NCI-H82 (cell line): ENCODE data around the gene YIPF6.
"Not testable (repeated sequence)": the region's sequence is repeated elsewhere in the genome, so short reads cannot be mapped to it uniquely, and the experiment has no call there.

ENCODE experiments used
- DNase-seq: peaks from one replicate; lab custom pipeline; 2025; lab: John Stamatoyannopoulos, UW

Gene YIPF6

GRCh38 chrX:68506649-68507048, 7.8 kb downstream of the YIPF6 start:
- no peak for DNase-seq

- peak; percentile 20 for DNase-seq
These were observed 9.9 kb downstream of the YIPF6 start for GRCh38 chrX:68508799-68509198.

GRCh38 chrX:68511255-68511654, 12.4 kb downstream of the YIPF6 start:
- DNase-seq: peak; percentile 68

- not testable (repeated sequence) for DNase-seq
These were observed 25.8 kb downstream of the YIPF6 start for GRCh38 chrX:68524680-68525079.

- peak; percentile 7 for DNase-seq
These were observed 34.1 kb downstream of the YIPF6 start for GRCh38 chrX:68532831-68533533.

- DNase-seq: no peak
These were observed 34.8 kb downstream of the YIPF6 start for GRCh38 chrX:68533656-68534055.

GRCh38 chrX:68534691-68535090, 35.8 kb downstream of the YIPF6 start:
- DNase-seq: no peak

- no peak for DNase-seq
These were observed 37.6 kb downstream of the YIPF6 start for GRCh38 chrX:68536429-68536828.

- DNase-seq: no peak
These were observed 38.0 kb downstream of the YIPF6 start for GRCh38 chrX:68536884-68537283.

GRCh38 chrX:68550193-68550592, 51.3 kb downstream of the YIPF6 start:
- no peak for DNase-seq

- peak; percentile 3 for DNase-seq
These were observed 57.2 kb downstream of the YIPF6 start for GRCh38 chrX:68556036-68556435.

GRCh38 chrX:68557126-68557525, 58.3 kb downstream of the YIPF6 start:
- not testable (repeated sequence) for DNase-seq

- DNase-seq: not testable (repeated sequence)
These were observed 61.1 kb downstream of the YIPF6 start for GRCh38 chrX:68559905-68560304.

- DNase-seq: peak; percentile 61
These were observed 69.3 kb downstream of the YIPF6 start for GRCh38 chrX:68568136-68568535.

- DNase-seq: no peak
These were observed 71.7 kb downstream of the YIPF6 start for GRCh38 chrX:68570598-68570997.

GRCh38 chrX:68571292-68571609, 72.4 kb downstream of the YIPF6 start:
- DNase-seq: no peak

GRCh38 chrX:68571610-68572311, 72.9 kb downstream of the YIPF6 start:
- no peak for DNase-seq

GRCh38 chrX:68574240-68574639, 75.4 kb downstream of the YIPF6 start:
- no peak for DNase-seq

GRCh38 chrX:68579810-68580209, 81.0 kb downstream of the YIPF6 start:
- no peak for DNase-seq

- DNase-seq: no peak
These were observed 85.4 kb downstream of the YIPF6 start for GRCh38 chrX:68584221-68584620.
